A549 (cell line): Measurements from ENCODE around the gene PRRC2B.
"Not testable (repeated sequence)": the region's sequence is repeated elsewhere in the genome, so short reads cannot be mapped to it uniquely, and the experiment has no call there.

Source experiments
- CHD4 ChIP-seq: fragments of 200-600 bp; sonication (generic); IDR thresholded peaks from 2 replicates; pipeline ENCODE4 v1.6.1; 2016; ENCODE audit warnings: antibody characterized with exemption, mild to moderate bottlenecking, borderline replicate concordance
- ESRRA ChIP-seq: fragments of 150-350 bp; IDR thresholded peaks from 2 replicates; pipeline ENCODE4 v1.6.1; 2014; ENCODE audit warnings: mild to moderate bottlenecking, low read length, borderline replicate concordance
- POLR2A ChIP-seq: IDR thresholded peaks from 2 replicates; pipeline ENCODE4 v1.6.1; 2012; ENCODE audit warnings: mild to moderate bottlenecking, low read length
- TF ChIP-seq, protein P1 (sequence below): fragments of >200 bp; sonication (Bioruptor Twin); formaldehyde crosslinking; IDR thresholded peaks from 3 replicates; pipeline ENCODE4 v1.5.1; 2016

DNA sequence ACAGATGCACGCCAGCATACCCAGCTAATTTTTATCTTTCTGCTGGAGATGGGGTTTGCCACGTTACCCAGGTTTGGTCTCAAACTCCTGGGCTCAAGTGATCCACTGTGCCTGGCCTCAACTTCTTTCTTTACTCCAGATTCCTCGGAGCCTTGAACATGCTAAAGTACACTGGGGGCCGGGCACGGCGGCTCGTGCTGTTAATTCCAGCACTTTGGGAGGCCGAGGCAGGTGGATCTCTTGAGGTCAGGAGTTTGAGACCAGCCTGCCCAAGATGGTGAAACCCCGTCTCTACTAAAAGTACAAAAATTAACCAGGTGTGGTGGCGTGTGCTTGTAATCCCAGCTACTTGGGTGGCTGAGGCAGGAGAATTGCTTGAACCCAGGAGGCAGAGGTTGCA, 61.8 kb downstream of the PRRC2B start:
- TF ChIP-seq, protein P1, sequence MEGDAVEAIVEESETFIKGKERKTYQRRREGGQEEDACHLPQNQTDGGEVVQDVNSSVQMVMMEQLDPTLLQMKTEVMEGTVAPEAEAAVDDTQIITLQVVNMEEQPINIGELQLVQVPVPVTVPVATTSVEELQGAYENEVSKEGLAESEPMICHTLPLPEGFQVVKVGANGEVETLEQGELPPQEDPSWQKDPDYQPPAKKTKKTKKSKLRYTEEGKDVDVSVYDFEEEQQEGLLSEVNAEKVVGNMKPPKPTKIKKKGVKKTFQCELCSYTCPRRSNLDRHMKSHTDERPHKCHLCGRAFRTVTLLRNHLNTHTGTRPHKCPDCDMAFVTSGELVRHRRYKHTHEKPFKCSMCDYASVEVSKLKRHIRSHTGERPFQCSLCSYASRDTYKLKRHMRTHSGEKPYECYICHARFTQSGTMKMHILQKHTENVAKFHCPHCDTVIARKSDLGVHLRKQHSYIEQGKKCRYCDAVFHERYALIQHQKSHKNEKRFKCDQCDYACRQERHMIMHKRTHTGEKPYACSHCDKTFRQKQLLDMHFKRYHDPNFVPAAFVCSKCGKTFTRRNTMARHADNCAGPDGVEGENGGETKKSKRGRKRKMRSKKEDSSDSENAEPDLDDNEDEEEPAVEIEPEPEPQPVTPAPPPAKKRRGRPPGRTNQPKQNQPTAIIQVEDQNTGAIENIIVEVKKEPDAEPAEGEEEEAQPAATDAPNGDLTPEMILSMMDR = not testable (repeated sequence)
- TF ChIP-seq POLR2A, CHD4, ESRRA: not testable (repeated sequence)
